CD4-positive, alpha-beta T cell treated with Interleukin-2 at 100 ng/mL for 4 hours (primary cell): ENCODE measurements around the gene ARMC8.

Experiments
- DNase-seq: peaks from one replicate; pipeline ENCODE4 v3.0.0-alpha.2; 2020; ENCODE audit warnings: low spot score

The ARMC8 gene

DNA sequence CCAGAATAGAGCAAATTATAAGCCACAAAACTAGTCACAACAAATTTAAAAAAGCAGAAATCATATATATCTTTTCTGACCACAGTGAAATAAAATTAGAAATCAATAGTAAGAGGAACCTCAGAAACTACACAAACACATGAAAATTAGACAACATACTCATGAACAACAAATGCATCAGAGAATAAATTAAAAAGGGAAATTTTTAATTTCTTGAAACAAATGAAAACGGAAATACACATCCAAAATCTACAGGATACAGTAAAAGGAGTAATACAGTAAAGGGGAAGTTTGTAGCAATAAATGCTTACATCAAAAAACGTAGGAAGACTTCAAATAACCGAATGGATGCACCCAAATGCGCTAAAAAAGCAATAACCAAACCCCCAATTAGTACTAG, 123.4 kb downstream of the ARMC8 start:
- no peak for DNase-seq

DNA sequence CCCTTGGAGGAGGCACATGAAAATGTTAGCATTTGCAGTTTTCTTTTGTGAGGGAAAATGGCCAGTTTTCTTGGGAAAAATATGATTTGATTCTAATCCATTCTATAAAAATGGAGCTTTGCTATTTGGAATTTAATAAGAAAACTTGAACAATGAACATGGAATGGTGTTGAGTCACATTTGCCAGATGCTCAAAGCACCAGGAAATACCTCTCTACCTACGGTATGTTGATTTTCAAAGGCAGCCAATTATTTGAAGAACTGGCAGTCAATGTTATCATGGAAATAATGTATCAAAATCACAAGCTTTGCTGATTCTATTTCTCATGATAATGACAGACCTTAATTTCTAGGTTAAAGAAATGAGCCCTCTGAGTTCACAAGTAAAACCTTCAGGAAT, 127.7 kb downstream of the ARMC8 start:
- DNase-seq, result no peak

GRCh38 chr3:138317687-138318086, 130.6 kb downstream of the ARMC8 start:
- no peak for DNase-seq

GRCh38 chr3:138323971-138324370, 136.9 kb downstream of the ARMC8 start:
- no peak for DNase-seq

GRCh38 chr3:138325990-138326389, 138.9 kb downstream of the ARMC8 start:
- no peak for DNase-seq

- DNase-seq, result no peak
These were observed 139.9 kb downstream of the ARMC8 start for GRCh38 chr3:138326866-138327595.

DNA sequence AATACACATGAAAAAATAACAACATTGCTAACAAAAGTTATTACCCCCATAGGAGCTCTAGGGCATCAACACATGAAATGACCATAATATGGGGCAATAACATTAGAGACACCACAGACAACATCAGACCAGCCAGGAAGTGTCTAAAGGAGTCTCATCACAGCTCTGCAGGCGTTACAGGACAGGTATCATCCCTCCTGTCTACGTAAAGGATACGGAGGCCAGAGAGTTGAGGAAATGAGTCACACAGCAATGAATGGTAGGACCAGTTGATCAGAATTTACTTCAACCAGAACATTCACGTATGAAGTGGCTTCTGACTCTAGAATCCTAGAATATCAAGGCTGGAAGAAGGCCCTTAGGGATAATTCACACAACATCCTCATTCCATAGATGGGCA, 140.7 kb downstream of the ARMC8 start:
- DNase-seq, result no peak

DNA sequence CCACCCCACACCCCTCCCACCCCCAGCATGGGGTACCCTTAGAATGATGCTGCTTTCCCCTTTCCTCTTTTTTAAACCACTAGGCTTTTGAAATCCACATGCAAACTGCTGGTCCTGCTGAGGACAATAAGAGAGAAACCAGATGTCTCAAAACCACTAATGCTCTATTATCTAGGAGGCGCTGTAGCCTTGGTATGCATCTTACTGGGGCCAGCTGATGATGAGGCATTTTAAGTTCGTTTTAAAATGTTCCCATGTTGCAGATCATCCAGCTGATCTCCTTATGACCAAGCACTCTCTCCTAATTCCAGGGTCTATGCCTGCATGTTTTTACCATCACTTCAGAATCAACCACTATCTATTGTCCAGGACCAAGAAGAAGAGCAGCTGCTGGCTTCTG, 141.2 kb downstream of the ARMC8 start:
- DNase-seq, result no peak

- peak; percentile 94 for DNase-seq
These were observed 142.3 kb downstream of the ARMC8 start, which contains the start of gene NME9 for GRCh38 chr3:138329127-138329983. NME9 (minus strand) TSS chr3:138329851; CDS start chr3:138329335, 516 bp downstream.

GRCh38 chr3:138329984-138330293, 142.8 kb downstream of the ARMC8 start:
- no peak for DNase-seq

GRCh38 chr3:138331143-138331894, 144.2 kb downstream of the ARMC8 start:
- no peak for DNase-seq

GRCh38 chr3:138332472-138333073, 145.5 kb downstream of the ARMC8 start:
- DNase-seq, result peak; percentile 26

GRCh38 chr3:138334608-138335007, 147.5 kb downstream of the ARMC8 start:
- DNase-seq, result no peak

- DNase-seq, result no peak
These were observed 149.4 kb downstream of the ARMC8 start for GRCh38 chr3:138336454-138336999.

GRCh38 chr3:138338244-138338643, 151.1 kb downstream of the ARMC8 start:
- DNase-seq, result no peak

DNA sequence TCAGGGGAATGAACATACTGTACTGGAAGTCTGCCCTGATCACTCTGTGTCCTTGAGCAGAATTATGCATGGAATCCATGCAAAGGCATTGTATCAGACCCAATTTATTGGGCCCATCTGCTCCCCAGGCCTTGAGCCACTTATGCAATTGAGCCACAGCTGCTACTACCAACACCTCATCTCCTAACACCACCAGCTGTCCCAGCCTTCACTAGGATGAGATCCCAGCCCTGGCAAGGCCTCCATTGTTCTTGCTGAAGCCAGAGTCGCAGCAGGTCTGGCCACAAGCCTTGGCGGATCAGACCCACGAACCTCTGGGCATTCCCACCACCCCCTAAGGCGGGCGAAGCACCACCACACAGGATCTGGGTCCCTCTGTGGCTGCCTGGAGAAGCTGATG, 151.7 kb downstream of the ARMC8 start:
- DNase-seq, result no peak

- DNase-seq, result no peak
These were observed 153.4 kb downstream of the ARMC8 start for GRCh38 chr3:138340511-138340910.

DNA sequence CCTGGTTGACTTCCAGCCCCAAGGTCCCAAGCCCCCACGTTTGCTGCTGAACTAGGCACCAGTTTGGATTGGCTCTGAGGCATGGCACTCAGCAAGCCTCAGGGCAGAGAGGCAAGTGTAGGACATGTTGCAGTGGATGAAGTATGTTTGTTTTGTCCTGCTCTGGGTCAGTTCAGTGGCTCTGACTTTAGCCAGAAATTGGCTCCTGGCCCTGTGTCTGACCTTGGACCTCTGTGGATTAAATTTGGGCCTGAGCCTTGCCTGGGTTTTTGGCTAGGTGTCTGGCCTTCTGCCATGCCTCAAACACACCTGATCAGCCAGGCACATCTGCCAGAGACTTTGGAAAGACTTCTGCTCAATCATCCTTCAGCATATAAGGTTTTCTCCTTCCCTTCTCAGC, 157.7 kb downstream of the ARMC8 start:
- no peak for DNase-seq
